ENCODE data around the gene SLC1A2. TPM values are rescaled to one million over a fixed set of nuclear protein-coding genes. Genes with fewer than 3 reads are reported as not detected.

The SLC1A2 gene
- total RNA-seq, 1 experiment from 2014 or later: 0.41 TPM

DNA sequence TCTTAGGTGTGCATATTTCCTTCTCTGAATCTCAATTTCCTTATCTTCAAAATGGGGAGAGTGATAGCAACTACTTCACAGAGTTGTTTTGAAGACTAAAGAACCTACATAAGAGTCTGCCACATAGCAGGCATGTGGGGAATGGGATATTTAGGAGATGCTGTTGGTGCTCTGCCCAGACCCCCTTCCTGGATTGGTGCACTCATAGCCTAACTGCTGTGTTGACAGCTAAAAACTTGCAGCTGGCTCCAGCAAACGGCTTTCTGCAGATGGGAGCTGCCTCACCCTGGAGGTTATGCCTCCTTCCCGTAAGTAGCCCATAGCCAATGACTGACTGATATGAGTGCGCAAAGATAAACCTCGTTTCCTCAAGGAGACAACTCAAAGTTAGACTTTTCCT, 174.3 kb downstream of the SLC1A2 start:
- DNase-seq (ENCODE audit: low spot score): no peak

DNA sequence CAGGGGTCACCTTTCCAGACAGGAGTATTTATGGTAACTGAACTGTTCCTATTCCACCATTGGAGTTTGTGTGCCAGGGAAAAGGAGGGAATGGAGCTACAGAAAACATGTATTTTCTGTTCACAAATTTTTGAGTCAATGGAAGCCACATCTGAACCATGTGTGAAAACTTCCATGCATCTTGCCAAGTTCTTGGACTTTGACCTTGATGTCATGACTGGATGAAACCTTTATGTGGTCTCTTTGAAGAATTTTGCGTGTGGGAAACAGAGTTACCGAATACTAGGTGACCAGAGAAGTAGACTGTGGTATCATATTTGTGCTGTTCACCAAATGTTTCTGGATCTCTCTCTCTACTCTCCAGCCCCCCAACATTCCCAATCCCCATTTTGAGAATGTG, 175.6 kb downstream of the SLC1A2 start:
- DNase-seq (ENCODE audit: low spot score): no peak

DNA sequence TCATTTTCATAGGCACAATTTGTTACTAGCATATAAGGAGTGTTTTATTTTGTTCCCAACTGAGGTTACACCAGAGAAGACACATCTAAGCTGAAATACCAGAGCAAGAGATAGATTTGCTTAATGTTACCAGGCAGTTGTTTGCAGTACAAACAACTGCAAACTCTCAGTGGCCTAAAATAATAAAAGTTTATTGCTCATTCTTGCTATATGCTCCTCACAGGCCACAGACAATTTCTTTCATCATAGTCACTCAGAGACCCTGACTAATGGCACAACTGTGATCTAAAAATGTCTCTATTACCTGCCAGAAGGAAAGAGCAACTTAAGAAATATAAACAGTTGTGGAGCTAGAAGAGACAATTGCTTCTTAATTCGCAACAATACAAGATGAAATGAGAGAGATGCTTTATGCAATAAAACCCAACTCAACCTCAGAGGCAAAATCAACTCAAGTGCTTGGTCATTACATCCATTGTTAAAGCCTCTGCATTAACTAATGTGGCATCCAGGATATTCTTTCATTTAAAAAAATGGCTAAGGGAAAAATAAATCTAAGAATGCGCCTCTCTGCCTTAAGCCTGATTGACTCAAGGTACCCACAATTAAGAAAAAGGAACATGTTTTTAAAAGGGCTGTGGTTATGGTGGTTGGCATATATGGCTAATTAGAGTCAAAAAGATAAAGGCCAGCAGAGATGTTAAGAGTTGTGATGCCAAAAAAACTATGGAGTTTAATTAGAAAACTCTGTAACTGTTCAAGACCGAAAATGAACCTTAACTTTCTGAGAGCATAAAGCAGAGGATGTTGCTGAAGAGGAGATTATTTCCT, 176.7 kb downstream of the SLC1A2 start:
- no peak for DNase-seq (ENCODE audit: low spot score)

DNA sequence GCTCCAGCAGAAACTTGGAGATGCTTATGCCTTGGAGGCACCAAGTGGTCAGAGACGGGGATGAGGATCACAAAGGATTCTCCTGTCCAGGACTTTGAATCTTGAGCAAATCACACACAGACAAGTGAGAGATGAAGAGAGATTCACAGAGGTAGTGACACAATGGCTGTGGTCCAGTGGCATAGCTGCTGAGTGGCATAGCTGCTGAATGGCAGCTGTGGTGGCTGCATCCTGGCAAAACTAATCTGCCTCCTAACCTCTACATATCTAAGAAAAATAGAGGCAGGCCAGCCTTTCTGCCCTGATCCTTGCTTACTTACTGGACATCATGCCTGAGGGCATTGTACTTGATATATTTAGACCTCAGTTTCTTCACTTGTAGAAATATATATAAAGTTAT, 177.8 kb downstream of the SLC1A2 start:
- DNase-seq (ENCODE audit: low spot score): no peak

DNA sequence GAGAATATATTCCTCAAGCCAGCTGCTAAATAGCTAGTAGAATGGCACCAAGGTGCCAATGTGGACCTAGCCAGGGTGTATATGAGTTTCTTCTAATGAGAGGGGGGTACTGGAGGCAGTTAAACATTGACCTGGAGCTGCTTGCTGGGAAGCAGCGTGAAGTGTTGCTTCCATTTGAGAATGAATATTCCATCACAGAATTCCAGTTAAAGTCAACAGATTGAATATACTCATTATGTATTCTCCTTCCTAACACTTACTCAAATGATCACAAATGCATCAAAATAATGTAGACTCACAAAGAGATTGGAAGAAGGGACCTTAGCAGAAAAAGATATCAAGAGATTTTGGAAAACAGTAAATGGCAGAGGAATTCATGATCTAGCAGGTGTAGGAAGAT, 178.3 kb downstream of the SLC1A2 start:
- DNase-seq (ENCODE audit: low spot score): no peak

DNA sequence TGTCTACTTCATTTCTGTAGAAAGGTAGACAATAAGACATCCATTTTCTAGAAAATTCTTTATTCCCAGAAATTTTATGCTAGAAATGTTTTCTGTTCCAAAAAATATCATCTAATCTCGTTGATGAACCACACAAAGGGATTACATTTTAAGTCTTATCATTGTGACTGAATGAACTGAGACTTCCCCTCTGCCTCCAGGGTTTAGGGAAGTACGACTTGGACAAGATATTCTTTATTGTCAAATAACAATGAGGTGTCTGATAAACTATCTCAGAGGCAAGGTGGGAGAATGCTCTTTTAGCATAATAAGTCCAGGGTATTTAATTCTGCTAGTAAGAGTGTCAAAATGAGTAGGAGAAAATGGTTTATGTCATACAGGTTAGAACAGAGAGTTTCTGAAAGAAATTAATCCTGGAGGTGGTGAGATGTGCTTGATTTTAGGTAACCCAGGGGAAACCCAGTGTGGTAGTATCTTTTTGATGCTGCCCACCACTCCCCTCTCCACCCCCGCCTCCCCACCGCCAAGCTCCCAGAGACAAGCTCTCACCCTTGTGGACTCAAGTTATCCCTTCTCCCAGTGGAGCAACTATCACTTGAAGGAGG, 179.8 kb downstream of the SLC1A2 start:
- no peak for DNase-seq (ENCODE audit: low spot score)

DNA sequence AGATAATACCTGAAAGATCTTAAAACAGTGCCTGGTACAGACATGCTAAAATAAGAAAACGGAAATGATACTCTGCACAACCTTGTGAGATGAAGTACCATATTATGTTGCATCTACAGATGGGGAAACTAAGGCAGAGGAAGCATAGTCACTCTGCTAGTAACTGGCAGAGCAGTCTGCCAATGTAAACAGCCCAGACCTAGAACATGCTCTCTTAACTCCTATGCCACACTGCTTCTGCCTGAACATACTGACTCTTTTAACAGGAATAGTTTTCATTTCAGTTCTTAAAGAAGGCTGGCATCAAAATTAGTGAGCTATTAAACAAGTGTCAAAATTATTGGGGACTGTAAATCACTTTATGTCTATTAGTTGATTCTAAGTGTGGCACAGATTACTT, 180.5 kb downstream of the SLC1A2 start:
- no peak for DNase-seq (ENCODE audit: low spot score)

DNA sequence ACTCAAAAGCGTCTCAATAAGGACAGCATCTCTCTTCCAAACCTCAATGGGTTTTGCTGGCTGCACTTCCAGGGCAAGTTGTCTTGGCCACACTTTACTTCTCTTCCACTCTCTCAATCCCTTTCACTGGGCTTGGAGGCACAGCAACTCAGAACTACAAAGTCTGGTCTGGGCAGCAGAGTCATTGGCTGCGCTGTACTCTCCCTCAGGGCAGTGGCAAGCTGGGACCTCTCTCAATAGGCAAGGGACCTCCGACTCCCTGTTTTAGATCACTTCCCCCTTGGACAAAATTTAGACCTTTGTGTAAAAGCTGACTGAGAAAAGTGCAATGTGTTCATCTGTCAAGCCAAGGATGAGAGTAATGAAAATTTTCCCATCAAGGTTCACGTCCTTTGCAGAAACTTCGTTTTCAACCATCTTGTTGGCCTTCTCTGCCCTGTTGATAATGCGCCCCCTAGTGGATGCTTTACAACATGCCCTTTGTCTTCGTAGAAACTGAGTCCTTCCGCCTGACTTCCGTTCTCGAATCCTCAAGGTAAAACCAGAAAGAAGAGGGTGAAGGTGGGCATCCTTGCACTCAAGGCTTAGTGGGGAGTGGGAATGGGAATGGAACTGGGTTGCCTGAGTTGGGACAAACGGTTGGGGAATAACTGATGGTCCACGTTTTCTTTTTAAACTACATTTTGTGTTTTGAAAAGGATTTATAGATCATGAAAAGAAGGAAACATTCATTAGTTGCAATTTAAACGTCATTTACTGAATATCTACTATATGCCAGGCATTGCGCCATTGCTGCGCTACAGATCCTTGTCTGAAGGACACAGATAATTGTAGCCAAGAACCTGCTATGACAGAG, 181.3 kb downstream of the SLC1A2 start:
- peak; percentile 66 for DNase-seq (ENCODE audit: low spot score)

DNA sequence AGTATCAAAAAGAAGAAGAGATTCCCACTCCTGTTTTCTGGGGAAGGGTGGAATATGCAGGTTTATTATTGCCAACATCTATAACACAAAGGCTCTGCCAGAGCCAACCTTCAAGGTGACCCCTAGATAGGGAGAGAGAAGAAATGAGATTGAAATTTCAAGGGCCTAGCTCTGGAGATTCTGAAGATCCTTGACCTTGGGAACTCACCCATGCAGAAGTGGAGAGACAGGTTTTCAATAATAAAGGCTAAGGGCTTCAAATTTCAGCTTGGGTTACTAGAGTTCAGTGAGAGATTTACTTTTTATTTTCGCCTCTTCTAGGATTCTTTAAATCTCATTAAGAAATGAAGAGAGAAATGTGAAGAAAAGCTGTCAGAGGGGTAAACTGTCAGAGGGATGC, 182.0 kb downstream of the SLC1A2 start:
- no peak for DNase-seq (ENCODE audit: low spot score)

DNA sequence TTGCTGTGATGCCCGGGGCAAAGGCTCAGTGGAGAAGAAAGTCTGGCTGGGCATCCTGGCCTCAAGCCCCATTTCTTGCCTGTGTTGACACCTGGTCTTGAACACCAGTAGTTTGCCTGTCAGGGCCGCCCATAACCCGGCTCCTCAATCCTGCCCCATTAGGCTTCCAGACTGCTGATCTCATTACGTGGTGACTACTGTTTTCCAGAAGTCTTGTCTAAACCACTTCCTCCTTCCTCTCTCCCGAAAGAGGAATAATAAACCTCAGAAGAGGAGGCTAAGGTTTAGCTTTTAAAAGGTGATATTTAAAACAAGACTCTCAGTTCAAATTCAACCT, 182.7 kb downstream of the SLC1A2 start:
- DNase-seq (ENCODE audit: low spot score): peak; percentile 81

DNA sequence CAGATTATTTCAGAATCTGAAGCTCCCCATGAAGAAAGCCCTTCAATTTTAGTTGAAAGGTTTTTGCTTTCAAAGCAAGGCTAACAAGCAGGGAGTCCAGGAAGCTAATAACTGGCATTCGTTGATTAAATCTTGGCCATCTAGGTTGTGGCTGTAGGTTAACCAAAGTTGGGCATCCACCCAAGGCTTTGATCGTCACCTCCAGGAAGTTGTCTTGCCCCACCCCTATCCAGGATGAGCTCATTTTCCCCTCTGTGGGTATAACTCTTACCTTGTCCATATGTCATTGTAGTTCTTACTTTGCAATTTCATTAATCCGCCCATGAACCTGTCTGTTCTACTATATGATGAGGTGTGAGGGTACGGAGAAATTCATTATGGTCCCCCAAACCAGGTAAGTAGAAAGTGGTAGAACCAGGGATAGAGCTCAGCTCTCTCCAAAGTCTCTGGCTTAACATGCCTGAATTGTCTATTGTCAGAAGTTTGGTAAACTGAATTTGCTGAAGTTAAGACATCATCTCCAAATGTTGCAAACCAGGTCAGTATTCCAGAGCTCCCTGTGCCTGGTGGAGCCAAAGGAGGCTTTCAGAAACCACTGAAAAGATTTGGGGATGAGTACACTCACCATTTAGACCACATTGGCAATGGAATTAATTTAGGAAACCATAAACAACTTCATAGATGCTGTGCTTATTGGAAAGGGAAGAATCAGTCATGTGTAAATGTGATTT, 183.3 kb downstream of the SLC1A2 start:
- DNase-seq (ENCODE audit: low spot score): peak; percentile 89

DNA sequence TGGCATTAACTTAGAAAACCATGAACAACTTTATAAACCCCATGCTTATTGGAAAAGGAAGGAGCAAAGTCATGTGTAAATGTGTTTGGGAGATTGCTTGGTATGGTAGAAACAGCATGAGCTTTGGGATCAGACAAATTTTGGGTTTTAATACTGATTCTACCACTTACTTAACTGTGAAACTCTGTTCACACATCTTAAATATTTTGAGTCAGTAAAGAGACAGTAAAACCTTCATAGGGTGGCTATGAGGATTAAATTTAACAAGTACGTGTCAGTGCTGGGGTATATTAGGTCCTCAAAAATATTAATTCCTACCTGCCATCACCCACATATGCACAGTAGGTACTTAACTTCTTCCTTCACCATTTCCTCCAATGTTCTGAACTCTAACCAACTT, 183.9 kb downstream of the SLC1A2 start:
- no peak for DNase-seq (ENCODE audit: low spot score)

DNA sequence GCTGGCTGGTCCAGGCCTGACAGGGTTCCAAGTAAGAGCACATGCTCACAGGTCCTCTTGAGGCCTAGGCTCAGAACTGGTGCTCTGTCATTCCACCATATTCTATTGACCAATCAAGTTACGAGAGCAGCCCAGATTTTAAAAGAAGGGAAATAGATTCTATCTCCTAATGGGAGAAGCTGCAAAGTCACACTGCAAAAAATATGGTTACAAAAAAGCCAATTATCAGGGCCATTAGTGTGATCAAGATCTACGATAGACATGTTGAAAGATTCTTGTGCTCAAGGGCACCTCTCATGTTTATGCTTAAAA, 184.2 kb downstream of the SLC1A2 start:
- DNase-seq (ENCODE audit: low spot score): no peak

DNA sequence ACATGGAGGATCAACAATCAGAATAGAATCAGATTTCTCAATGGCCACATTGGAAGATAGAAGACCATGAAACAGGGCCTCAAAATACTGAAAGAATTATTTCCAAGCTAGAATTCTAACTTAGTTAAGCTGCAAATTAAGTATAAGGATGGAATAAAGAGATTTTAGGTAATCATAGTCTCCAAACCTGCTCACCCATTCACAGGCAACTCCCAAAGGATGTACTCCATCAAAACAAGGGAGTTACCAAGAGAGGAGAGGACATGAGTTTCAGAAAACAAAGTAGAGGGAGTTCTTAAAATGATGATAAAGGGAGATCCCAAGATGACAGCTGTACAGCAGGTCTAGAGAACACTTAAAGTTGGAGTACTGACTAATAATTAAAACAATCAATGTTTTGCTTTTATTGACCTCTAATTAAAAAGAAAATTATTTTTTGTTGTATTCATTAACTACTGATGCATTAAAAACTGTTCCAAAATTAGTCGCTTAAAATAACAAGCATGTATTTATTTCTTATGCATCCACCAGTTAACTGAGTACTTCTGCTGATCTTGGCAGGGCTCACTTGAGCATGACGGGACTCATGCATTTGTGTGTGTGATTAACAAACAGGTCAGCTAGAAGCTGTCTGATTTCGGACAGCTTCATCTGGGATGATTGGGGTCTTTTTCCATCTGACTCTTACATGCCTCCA, 184.8 kb downstream of the SLC1A2 start:
- DNase-seq (ENCODE audit: low spot score): no peak

DNA sequence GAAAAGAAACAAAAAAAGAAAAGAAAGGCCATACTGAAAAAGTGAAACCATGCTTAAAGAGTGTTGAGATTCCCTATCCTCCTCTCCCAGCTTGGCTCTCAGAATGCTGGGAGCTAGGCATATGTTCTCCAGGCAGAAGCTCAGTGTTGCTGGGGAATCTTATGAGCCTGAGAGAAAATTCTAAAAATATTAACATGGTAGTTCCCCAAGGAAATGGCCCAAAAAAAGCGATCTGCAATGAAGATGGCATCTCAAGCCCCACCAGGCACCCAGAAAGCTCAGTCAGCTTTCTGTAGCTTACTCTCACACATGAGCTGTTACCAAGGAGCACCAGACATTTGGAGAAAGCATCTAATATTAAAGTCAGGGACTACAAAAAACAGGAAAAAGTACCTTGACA, 185.8 kb downstream of the SLC1A2 start:
- DNase-seq (ENCODE audit: low spot score): no peak

DNA sequence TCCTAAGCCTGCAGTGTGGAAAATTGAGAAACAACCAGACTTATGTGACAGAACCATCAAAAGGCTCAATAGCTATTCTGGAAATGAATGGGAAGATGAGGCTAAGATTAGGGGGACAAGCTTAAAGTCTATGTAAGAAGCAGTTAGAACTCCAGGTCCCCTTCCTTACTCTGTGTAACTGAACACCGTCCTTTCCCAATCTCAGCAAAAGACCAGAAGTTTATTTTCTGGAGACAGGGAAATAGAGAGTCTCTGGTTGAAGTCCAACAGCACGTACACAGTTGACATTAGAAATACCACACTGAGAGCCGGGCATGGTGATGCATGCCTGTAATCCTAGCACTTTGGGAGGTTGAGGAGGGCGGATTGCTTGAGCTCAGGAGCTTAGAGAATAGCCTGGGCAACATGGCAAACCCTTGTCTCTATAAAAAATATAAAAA, 186.4 kb downstream of the SLC1A2 start:
- no peak for DNase-seq (ENCODE audit: low spot score)

DNA sequence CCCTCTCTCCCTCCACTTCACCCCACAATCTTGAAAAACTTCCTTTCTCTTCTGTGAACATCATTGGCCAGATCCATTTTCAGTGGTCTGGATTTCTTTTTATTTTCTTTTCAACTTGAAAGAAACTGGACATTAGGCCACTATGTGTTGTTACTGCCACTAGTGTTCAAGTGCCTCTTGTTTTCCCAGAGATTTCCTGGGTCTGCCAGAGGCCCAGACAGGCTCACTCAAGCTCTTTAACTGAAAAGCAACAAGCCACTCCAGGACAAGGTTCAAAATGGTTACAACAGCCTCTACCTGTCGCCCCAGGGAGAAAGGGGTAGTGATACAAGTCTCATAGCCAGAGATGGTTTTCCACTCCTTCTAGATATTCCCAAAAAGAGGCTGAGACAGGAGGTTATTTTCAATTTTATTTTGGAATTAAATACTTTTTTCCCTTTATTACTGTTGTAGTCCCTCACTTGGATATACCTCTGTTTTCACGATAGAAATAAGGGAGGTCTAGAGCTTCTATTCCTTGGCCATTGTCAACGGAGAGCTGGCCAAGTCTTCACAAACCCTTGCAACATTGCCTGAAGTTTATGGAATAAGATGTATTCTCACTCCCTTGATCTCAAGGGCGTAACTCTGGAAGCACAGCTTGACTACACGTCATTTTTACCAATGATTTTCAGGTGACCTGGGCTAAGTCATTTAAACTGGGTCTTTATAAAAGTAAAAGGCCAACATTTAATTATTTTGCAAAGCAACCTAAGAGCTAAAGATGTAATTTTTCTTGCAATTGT, 188.1 kb downstream of the SLC1A2 start:
- DNase-seq (ENCODE audit: low spot score): no peak

DNA sequence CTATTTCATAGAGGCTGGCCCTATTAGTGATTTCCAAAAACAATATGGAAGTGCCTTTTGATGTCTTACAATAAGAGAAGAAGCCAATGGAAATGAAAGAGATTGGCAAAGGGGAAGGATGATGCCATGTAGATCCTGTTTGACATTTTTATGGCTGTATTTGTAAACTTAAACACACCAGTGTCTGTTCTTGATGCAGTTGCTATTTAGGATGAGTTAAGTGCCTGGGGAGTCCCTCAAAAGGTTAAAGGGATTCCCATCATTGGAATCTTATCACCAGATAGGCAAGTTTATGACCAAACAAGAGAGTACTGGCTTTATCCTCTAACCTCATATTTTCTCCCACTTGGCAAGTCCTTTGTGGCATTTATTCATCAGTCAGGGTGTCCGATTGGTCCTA, 189.0 kb downstream of the SLC1A2 start:
- DNase-seq (ENCODE audit: low spot score): no peak

DNA sequence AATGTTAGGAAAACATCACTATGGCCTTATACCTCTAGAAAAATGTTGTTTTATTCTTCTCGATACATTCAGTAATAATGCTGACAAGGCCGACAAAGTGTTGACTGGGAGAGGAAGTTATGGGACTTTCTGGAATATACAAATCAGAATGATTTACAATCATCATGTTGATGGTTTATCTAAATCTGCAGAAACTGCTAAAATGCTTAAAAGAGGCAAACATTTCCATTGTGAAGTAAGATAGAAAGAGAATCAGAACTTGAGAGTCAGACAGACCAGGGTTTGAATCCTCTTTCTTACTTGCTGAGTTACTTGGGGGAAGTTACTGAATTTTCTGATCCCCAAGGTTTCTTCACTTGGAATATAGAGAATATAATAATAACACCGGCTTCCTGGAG, 191.0 kb downstream of the SLC1A2 start:
- no peak for DNase-seq (ENCODE audit: low spot score)

DNA sequence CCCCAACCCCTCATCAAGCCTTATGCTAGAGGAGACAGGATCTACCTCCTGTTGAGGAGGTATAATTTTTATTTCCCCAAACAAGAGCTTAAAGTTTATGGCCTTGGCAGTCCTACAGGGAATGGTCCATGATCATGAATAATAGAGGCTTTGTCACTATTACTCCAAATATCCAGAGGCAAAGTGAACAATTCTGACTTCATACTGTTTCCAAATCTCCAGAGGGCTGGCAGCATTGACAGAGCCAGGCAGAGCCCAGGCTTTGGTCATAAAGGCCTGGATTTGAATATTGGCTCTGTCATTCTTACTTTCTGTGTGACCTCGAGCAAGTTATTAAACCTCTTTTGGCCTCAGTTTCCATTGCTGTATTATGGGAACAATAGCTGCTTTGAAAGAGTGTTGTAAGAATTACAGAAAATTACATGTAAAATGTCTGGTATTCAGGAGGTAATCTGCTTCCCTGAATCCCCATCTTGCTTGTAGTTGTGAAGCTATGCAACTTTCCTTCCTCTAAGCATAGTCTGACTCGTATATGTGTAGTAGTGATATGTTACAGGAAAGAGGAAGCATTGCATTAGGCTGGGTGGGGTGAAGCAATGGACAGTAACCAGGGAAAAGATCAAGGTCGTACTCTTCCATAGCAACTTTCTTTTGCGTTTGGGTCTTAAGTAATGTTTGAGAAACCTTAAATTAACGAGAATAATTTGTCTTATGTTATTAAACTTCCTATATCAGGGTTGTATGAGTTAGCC, 191.6 kb downstream of the SLC1A2 start:
- no peak for DNase-seq (ENCODE audit: low spot score)

Data from A172 (cell line).